Erythroblast (primary cell): ENCODE measurements around the gene NFRKB.

ENCODE experiments used
- GATA1 ChIP-seq: IDR thresholded peaks from 2 replicates; pipeline ENCODE4 v1.6.1; 2011; ENCODE audit warnings: low read depth, mild to moderate bottlenecking, control low read depth, low read length, moderate library complexity
- POLR2A ChIP-seq: IDR thresholded peaks from 2 replicates; pipeline ENCODE4 v1.6.1; 2011; ENCODE audit warnings: mild to moderate bottlenecking, low read length

DNA sequence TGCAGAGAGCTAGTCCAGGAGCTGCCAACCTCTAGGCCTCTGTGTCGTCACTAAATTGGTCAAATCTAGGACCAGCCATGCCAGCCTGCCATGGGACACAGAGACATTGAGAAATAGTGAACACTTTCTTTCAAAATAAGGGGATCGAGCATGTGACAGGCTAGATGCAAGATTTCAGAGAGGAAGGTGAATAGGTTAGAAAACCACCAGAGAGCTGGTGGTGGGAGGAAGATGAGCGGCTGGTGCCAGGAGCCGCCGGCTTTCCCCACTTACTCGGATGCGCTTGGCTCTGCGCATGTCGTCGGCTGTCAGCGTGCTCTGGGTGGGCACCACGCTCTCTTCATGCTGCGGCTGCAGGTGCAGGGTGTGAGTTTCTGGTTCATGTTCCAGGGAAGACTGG is 35.4 kb upstream of the NFRKB start:
- TF ChIP-seq POLR2A (no peak), GATA1 (no peak)
